Mucosa of rectum (tissue), 2 donors: ENCODE data around the gene OLFM1.

Source experiments
- H3K27ac ChIP-seq, 2 donors: one replicate each; pipeline ENCODE4 v1.7.0; 2013; ENCODE audit warnings: inconsistent platforms in 2 of 2, low read depth in 2 of 2, low read length in 2 of 2
- H3K27me3 ChIP-seq, 2 donors: one replicate each; pipeline ENCODE4 v1.7.0; 2013; ENCODE audit warnings: low read length in 2 of 2; ENCODE audit not compliant: control insufficient read depth in 2 of 2, insufficient read depth in 2 of 2
- H3K36me3 ChIP-seq, 2 donors: one replicate each; pipeline ENCODE4 v1.7.0; 2013; ENCODE audit warnings: low read length in 2 of 2; ENCODE audit not compliant: control insufficient read depth in 2 of 2, insufficient read depth in 2 of 2
- H3K4me1 ChIP-seq, 2 donors: one replicate each; pipeline ENCODE4 v1.7.0; 2013; ENCODE audit warnings: low read length in 2 of 2, mild to moderate bottlenecking in 1 of 2; ENCODE audit not compliant: control insufficient read depth in 2 of 2, insufficient read depth in 2 of 2
- H3K4me3 ChIP-seq, 2 donors: one replicate each; pipeline ENCODE4 v1.7.0; 2013; ENCODE audit warnings: low read length in 2 of 2
- H3K9ac ChIP-seq, 2 donors: one replicate each; pipeline ENCODE4 v1.7.0; 2013; ENCODE audit warnings: low read length in 2 of 2, low read depth in 1 of 2, mild to moderate bottlenecking in 1 of 2
- H3K9me3 ChIP-seq, 2 donors: one replicate each; pipeline ENCODE4 v1.7.0; 2013; ENCODE audit warnings: low read length in 2 of 2; ENCODE audit not compliant: control insufficient read depth in 2 of 2
- donor health status: healthy.
- donor health status: Normal muscosa, but diverticular disease.

OLFM1 gene

DNA sequence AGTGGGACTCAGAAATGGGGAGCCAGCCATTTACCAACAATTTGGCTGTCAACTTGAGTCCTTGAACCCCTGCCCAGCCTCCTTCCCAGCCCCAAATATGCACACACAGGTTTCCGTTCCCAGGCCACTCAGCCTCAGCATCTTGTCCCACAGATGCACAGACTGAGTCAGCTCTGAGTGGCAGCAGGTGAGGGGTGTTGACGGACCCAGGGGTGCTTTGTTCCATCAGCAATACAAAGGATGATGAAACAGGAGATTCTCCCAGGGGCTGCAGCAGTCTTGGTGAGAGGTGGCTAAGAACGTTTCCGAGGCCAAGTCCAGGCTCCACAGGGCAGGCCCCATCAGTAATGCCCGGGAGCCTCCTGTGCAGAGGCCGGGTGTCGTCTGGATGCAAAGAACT, 4.9 kb upstream of the OLFM1 start:
- Histone ChIP-seq H3K27me3 (peaks cover 0 to 4% of the 10 kb centered on the region in 2 donors), H3K4me3 (no peak overlapping the region), H3K27ac (no peak overlapping the region), H3K9me3 (no peaks in the 10 kb centered on the region), H3K4me1 (peaks cover 13 to 17% of the 10 kb centered on the region in 2 donors), H3K9ac (no peak overlapping the region), H3K36me3 (no peaks in the 10 kb centered on the region)

DNA sequence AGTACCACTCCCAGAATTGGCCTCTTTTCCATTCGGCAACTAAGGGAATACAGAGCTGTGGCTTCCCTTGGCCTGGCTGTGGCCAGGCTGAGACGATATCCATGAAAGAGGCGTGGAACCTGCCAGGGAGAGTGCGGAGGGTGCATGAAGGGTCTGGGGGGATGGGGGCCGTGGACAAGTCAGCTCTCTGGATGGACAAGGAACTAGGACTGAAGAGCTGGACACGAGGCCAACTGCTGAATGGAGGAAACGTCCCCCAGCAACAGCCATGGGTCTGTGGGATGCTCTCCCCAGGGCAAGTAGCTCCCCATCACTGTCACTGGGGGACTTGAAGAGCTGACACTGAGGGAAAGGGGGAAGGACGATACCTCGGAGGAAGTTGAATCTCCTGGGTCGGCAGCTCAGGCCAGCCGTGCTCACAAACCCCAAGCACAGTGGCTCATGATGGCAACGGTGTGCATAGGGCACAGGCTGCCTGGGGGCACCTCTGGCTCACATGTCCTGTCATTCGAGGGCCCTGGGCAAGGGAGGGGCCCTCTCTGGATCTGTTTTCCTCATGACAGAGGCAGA, 4.1 kb upstream of the OLFM1 start:
- Histone ChIP-seq H3K36me3 (no peaks in the 10 kb centered on the region), H3K9ac (no peak overlapping the region), H3K27ac (no peak overlapping the region), H3K4me3 (no peak overlapping the region), H3K4me1 (peaks cover 16 to 17% of the 10 kb centered on the region in 2 donors), H3K9me3 (no peaks in the 10 kb centered on the region), H3K27me3 (peaks cover under 1 to 4% of the 10 kb centered on the region in 2 donors)

DNA sequence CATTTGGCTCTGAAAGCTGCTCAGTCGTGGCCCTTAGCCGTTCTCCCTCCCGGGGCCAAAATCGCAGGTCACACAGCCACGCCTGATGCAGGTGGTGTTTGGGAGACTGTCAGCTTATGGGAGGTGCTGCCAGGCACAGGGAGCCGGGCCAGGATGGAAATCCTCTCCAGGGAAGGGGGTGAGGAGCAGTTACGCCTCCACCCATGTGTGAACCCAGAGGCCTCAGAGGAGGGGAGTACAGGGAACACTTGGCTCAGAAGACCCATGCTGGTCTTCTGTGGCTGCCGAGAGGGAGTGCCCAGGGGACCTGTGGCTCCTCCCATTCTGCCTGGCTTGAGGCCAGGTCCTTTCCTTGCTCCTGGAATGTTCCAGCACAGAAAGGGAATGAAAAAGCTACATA, 3.6 kb upstream of the OLFM1 start:
- no peaks in the 10 kb centered on the region for H3K36me3 ChIP-seq
- H3K4me3 ChIP-seq = no peak overlapping the region
- H3K27ac ChIP-seq = no peak overlapping the region
- H3K9me3 ChIP-seq = no peaks in the 10 kb centered on the region
- H3K27me3 ChIP-seq = peaks cover 4 to 7% of the 10 kb centered on the region in 2 donors
- peaks cover 16 to 17% of the 10 kb centered on the region in 2 donors for H3K4me1 ChIP-seq
- H3K9ac ChIP-seq = no peak overlapping the region

DNA sequence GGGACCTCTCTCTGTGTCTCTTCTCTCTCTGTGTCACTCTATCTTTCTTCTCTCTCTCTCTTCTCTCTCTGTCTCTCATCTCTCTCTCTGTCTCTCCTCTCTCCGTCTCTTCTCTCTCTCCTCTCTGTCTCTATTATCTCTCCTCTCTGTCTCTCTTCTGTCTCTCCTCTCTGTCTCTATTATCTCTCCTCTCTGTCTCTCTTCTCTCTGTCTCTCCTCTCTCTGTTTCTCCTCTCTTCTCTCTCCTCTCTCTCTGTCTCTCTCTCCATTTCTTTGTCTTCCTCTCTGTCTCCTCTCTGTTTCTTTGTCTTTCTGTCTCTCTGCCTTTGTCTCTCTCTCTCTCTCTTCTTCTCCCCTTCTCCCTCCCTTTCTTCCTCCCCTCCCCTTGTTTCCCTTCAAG, 3.2 kb upstream of the OLFM1 start:
- Histone ChIP-seq H3K27ac (no peak overlapping the region), H3K27me3 (peaks cover 7 to 8% of the 10 kb centered on the region in 2 donors), H3K9ac (no peak overlapping the region), H3K4me1 (peaks cover 16 to 17% of the 10 kb centered on the region in 2 donors), H3K36me3 (no peaks in the 10 kb centered on the region), H3K9me3 (no peaks in the 10 kb centered on the region), H3K4me3 (no peak overlapping the region)

DNA sequence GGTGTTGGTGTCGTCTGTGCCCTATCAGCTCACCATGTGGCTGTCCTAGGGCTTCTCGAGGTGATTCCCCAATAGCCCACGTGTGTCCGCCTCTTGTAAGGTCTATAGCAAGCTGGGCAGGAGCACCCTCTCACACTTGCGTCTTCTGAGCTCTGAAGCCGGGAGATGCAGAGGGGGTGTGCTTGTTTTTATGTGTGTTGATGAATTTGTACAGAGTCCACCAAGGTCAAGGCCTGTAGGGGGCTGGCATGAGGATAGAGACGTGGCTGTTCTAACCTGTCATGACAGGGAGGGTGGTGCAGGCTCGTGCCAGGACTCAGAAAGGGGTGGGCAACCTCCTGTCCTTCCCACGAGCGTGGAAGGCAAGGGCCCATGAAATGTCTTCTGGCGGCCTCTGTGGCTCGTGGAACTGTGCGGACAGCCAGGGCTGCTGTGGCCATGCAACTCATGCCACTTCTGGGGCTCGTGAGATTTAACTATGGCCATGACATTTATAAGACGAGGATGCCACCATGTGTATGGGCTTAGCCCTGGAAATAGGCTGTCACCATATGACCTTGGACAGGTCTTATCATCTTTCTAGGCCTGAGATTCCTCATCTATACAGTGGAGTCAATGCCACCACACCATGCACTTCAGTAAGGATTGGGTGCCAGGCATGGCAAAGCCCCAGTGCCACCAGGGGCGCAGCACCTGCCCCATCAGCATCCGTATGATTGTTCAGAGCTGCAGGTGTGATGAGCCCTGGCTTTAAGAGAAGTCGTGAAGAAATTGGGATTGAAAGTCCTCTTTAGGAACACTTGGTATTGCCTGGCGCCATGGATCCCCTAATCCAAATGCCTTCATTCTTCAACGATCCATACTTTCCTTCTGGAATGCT, 2.3 kb upstream of the OLFM1 start:
- Histone ChIP-seq H3K9ac (no peak overlapping the region), H3K36me3 (no peaks in the 10 kb centered on the region), H3K9me3 (no peaks in the 10 kb centered on the region), H3K4me3 (no peak overlapping the region), H3K4me1 (peaks cover 16 to 17% of the 10 kb centered on the region in 2 donors), H3K27ac (no peak overlapping the region), H3K27me3 (peaks cover 7 to 8% of the 10 kb centered on the region in 2 donors)

DNA sequence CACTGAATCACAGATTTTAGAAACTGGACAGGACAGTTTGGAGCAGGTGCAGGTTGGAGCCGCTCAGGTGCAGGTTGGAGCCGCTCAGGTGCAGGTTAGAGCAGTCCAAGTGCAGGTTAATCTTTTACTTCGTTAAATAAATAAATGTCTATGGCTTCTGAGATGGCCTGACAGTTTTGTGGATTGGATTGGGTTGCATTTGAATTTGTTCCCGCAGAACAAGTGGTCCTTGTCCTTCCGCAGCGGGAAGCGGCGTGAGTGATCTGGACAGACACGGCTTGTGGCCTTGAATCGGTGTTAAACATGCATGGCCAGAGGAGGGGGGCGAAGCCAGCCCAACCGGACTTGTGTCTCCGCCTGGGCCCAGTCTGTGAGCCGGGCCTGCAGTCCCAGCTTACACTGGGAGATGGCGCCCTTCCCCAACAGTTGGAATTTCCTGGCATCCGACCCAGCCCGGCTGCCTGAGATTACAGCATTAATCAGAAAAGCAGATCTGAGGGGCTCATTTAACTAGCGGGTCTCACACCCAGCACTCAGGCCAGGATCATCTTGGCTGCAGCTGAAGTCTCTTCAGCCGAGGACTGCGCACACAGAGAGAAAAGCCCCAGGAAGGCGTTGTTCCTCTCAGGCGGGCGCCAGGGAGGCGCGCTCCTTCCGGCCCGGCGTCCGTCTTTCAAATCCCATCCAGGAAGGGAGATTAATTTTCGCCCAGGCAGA, 1.5 kb upstream of the OLFM1 start:
- no peak overlapping the region for H3K27ac ChIP-seq
- H3K27me3 ChIP-seq = peaks cover 7 to 8% of the 10 kb centered on the region in 2 donors
- no peaks in the 10 kb centered on the region for H3K9me3 ChIP-seq
- H3K9ac ChIP-seq = peak overlapping the region; percentile 6 to 31
- H3K36me3 ChIP-seq = no peaks in the 10 kb centered on the region
- peak overlapping the region in 1 of 2 donors; percentile 57 for H3K4me3 ChIP-seq
- peaks cover 16 to 17% of the 10 kb centered on the region in 2 donors for H3K4me1 ChIP-seq

DNA sequence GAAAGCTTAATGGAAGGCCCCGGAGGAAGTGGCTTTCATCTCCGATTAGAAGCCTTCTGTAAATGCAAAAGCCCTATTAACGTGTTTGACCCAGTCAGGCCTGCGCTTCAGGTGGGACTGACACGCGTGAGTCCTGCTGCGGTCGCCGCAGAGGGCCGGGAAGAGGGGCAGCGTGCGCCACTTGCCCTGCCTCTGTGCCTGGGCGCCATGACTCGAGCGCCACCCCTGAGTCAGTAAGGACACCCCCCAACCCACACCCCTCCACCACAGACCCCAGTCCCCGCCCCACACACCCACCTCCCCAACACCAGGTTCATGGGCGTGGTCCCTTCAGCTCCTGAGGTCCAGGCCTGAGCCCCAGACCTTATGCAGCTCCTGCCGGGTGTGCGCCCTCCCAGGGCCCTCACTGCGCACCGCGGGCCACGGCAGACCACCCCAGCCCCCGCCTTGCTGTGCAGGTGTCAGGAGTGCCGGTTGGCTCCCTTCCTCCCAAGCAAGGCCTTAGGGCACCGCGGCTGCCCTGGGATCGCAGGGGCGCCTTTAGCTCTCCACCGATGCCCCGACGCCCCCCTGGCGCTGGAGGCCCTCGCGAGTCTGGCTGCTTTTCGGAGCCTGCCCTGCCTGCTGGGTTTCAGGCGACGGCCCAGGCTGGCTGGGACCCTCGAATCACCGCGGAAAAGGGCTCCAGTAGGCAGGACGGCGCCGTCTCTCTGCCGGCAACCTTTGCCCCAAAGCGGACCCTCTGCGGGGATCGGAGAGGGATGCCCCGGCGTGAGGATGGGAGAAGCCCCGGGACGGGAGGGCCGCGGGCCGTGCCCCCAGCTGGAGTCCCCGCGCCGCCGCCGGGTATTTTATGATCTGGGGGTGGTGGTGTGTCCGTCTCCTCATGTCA, 625 bp upstream of the OLFM1 start:
- no peaks in the 10 kb centered on the region for H3K9me3 ChIP-seq
- peaks cover 7 to 8% of the 10 kb centered on the region in 2 donors for H3K27me3 ChIP-seq
- no peak overlapping the region for H3K27ac ChIP-seq
- peak overlapping the region in 1 of 2 donors; percentile 13 for H3K9ac ChIP-seq
- H3K36me3 ChIP-seq = no peaks in the 10 kb centered on the region
- peaks cover 16 to 17% of the 10 kb centered on the region in 2 donors for H3K4me1 ChIP-seq
- peak overlapping the region; percentile 10 to 57 for H3K4me3 ChIP-seq

DNA sequence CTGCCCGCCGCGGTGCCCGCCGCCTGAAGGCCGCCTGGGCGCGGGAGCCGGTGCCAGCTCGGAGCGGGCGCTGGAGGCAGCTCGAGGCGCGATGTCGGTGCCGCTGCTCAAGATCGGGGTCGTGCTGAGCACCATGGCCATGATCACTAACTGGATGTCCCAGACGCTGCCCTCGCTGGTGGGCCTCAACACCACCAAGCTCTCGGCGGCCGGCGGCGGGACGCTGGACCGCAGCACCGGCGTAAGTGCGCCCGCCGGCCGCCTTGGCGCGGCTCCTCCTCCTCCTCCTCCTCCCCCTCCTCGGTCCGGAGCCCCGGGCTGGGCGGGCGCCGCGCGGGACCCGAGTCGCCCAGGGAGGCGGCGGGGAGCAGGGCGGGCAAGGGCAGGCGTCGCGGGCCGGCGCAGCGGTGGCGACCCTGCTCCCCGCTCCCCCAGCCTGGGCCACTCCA, 455 bp downstream of the OLFM1 start:
- Histone ChIP-seq H3K4me1 (peaks cover 16 to 17% of the 10 kb centered on the region in 2 donors), H3K27me3 (peaks cover 7 to 8% of the 10 kb centered on the region in 2 donors)

DNA sequence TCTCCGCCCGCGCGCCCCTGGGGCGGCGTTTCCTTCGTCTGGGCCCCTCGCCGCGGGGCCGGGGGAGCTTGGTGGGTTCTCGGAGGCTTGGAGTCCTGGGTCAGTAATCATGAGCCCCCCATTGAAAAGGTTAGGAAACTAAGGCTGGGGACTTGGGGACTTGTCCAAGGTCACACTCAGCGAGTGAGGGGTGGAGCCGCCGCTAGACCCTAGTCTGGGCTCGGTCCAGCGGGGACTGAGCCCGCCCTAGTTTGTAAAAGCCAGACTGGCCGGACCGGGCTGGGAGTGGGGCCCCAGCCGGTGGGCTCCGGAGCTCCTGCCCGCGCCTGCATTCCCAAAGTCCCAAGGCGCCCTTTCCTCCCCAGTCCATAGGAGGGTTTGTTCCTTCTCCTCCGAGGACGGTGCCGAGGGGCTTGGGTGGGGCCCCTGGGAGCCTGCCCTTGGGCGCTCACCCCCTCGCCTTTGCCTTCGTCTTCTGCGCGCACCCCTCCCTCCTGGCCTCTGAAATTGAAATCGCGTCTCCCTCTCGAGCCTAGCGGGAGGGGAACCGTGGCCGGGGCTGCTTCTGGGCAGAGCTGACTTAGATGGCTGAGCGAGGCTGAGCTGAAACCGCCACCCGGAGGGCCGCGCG, 995 bp downstream of the OLFM1 start:
- Histone ChIP-seq H3K9ac (no peak overlapping the region), H3K27me3 (peaks cover 7 to 8% of the 10 kb centered on the region in 2 donors), H3K9me3 (no peaks in the 10 kb centered on the region), H3K36me3 (no peaks in the 10 kb centered on the region), H3K4me3 (peak overlapping the region in 1 of 2 donors; percentile 22), H3K27ac (no peak overlapping the region), H3K4me1 (peaks cover 16 to 17% of the 10 kb centered on the region in 2 donors)

More for the DNA sequence above, 455 bp downstream of the OLFM1 start:
- no peak overlapping the region for H3K9ac ChIP-seq
- no peaks in the 10 kb centered on the region for H3K9me3 ChIP-seq
- no peaks in the 10 kb centered on the region for H3K36me3 ChIP-seq
- H3K27ac ChIP-seq = no peak overlapping the region
- no peak overlapping the region for H3K4me3 ChIP-seq
